A549 (cell line): ENCODE data around the gene STXBP2. TPM values are rescaled to one million over a fixed set of nuclear protein-coding genes. Genes with fewer than 3 reads are reported as not detected.

Experiments used
- ATAC-seq, 2 experiments: fragments of 200-7000 bp in 1 of 2; fragments of >200 bp in 1 of 2; cut with Nextera tagmentation in 1 of 2; cut with Tn5 transposase in 1 of 2; 3 replicates each; pipeline versions ENCODE4 v1.8.0 to v1.9.1; 2018 to 2020; ENCODE audit warnings: mild to moderate bottlenecking in 1 of 2, moderate library complexity in 1 of 2
- CTCF ChIA-PET: fragments of 300-600 bp; sonication (Branson Sonifier 250); formaldehyde crosslinking; extraction: SDS; loops from one replicate; lab custom pipeline; 2021; ENCODE audit warnings: antibody characterized with exemption, inconsistent platforms; lab: Yijun Ruan, JAX
- POLR2A ChIA-PET: fragments of 350-600 bp; formaldehyde crosslinking; extraction: SDS; loops from one replicate; lab custom pipeline; 2021; ENCODE audit warnings: antibody characterized with exemption, inconsistent platforms; lab: Yijun Ruan, JAX
- DNase-seq, 2 experiments: peaks; one replicate each; pipeline versions ENCODE4 v3.0.0 to v3.0.0-alpha.2; 2011 to 2016; ENCODE audit warnings: low read depth in 1 of 2, low spot score in 1 of 2
- FAIRE-seq: peaks from 2 replicates; lab custom pipeline; 2011; peaks lifted over from hg19 to GRCh38; lab: Jason Lieb, UNC
- H3K27ac ChIP-seq, 2 experiments: fragments of >200 bp; sonication (Bioruptor Twin); formaldehyde crosslinking; 3 replicates each; pipeline ENCODE4 v1.5.1; 2016 to 2017
- H3K4me1 ChIP-seq: fragments of >200 bp; sonication (Bioruptor Twin); formaldehyde crosslinking; 3 replicates; pipeline ENCODE4 v1.6.1; 2016
- H3K4me2 ChIP-seq: fragments of >200 bp; sonication (Bioruptor Twin); formaldehyde crosslinking; 3 replicates; pipeline ENCODE4 v1.6.1; 2016
- H3K4me3 ChIP-seq: fragments of >200 bp; sonication (Bioruptor Twin); formaldehyde crosslinking; 3 replicates; pipeline ENCODE4 v1.5.1; 2016
- H3K9me3 ChIP-seq: fragments of >200 bp; sonication (Bioruptor Twin); formaldehyde crosslinking; 3 replicates; pipeline ENCODE4 v1.6.1; 2016
- EHMT2 ChIP-seq: fragments of 200-600 bp; sonication (generic); IDR thresholded peaks from 2 replicates; pipeline ENCODE4 v1.6.1; 2016; ENCODE audit warnings: antibody characterized with exemption, low read depth, mild to moderate bottlenecking, moderate library complexity
- EP300 ChIP-seq, 2 experiments: fragments of >200 bp; sonication (Bioruptor Twin); formaldehyde crosslinking; IDR thresholded peaks; 2 replicates in 1 of 2; 3 replicates in 1 of 2; pipeline ENCODE4 v1.6.1; 2016 to 2017
- FOSL2 ChIP-seq, 2 experiments: fragments of 450-650 bp in 1 of 2; fragments of >200 bp in 1 of 2; sonication (Bioruptor Twin) in 1 of 2; formaldehyde crosslinking; IDR thresholded peaks; 2 replicates each; pipeline versions ENCODE4 v1.5.0 to v1.6.1; 2016 to 2020; ENCODE audit warnings: mild to moderate bottlenecking in 1 of 2, moderate library complexity in 1 of 2
- FOXS1 ChIP-seq: fragments of 250-450 bp; sonication (Bioruptor Pico); IDR thresholded peaks from 2 replicates; pipeline ENCODE4 v1.5.0; 2020; ENCODE audit warnings: mild to moderate bottlenecking, moderate library complexity
- GATA3 ChIP-seq: IDR thresholded peaks from 2 replicates; pipeline ENCODE4 v1.6.1; 2012; ENCODE audit warnings: borderline replicate concordance
- HDAC2 ChIP-seq: fragments of 200-600 bp; sonication (generic); IDR thresholded peaks from 2 replicates; pipeline ENCODE4 v1.6.1; 2016
- HEYL ChIP-seq: fragments of 250-450 bp; sonication (Bioruptor Pico); IDR thresholded peaks from 2 replicates; pipeline ENCODE4 v1.8.0; 2021; ENCODE audit warnings: mild to moderate bottlenecking, moderate library complexity
- KDM1A ChIP-seq: fragments of 200-600 bp; sonication (generic); IDR thresholded peaks from 2 replicates; pipeline ENCODE4 v1.6.1; 2016; ENCODE audit warnings: low read depth, mild to moderate bottlenecking
- MYC ChIP-seq: IDR thresholded peaks from 2 replicates; pipeline ENCODE4 v1.6.1; 2012; ENCODE audit warnings: mild to moderate bottlenecking, inconsistent platforms, low read length, improper control_type of control experiment, borderline replicate concordance
- POLR2A ChIP-seq: IDR thresholded peaks from 2 replicates; pipeline ENCODE4 v1.6.1; 2012; ENCODE audit warnings: mild to moderate bottlenecking, low read length
- RCOR1 ChIP-seq: fragments of 150-350 bp; IDR thresholded peaks from 2 replicates; pipeline ENCODE4 v1.6.1; 2014; ENCODE audit warnings: antibody characterized with exemption, low read length, low read depth
- TFCP2L1 ChIP-seq: fragments of 250-450 bp; sonication (Bioruptor Pico); IDR thresholded peaks from 2 replicates; pipeline ENCODE4 v1.5.0; 2021; ENCODE audit warnings: mild to moderate bottlenecking
- ZC3H11A ChIP-seq: fragments of 450-650 bp; IDR thresholded peaks from 2 replicates; pipeline ENCODE4 v1.6.1; 2014; ENCODE audit warnings: antibody characterized with exemption, mild to moderate bottlenecking
- ZFP36 ChIP-seq: fragments of 450-650 bp; IDR thresholded peaks from 2 replicates; pipeline ENCODE4 v1.6.1; 2014; ENCODE audit warnings: borderline replicate concordance; ENCODE audit not compliant: partially characterized antibody
- ZSCAN20 ChIP-seq: fragments of 250-450 bp; sonication (Bioruptor Pico); IDR thresholded peaks from 2 replicates; pipeline ENCODE4 v1.8.0; 2022; ENCODE audit warnings: mild to moderate bottlenecking, moderate library complexity
- WGBS: methylation state at CpG from one replicate; pipeline ENCODE4 v1.1.6; 2017; ENCODE audit errors: missing lambda C conversion rate; 5-methylcytosine and 5-hydroxymethylcytosine counted together
- polyA plus RNA-seq, 4 experiments: library from polyadenylated mRNA; depleted of rRNA in 3 of 4; stranded (reverse); fragments of >200 nt; fragmentation: RNase III in 1 of 4; extraction: RNeasy Plus Mini Kit Qiagen cat#74134 plus additional on column Dnase treatment in 1 of 4; gene quantifications; 2 replicates in 3 of 4; 3 replicates in 1 of 4; pipeline ENCODE4 v1.2.3, GENCODE V29; 2011 to 2017
- TF ChIP-seq, protein P1 (sequence below): fragments of 250-450 bp; sonication (Bioruptor Pico); IDR thresholded peaks from 2 replicates; pipeline ENCODE4 v1.5.0; 2020; ENCODE audit warnings: low read depth, mild to moderate bottlenecking, moderate library complexity
- TF ChIP-seq, protein P2 (sequence below): IDR thresholded peaks from 2 replicates; pipeline ENCODE4 v1.6.1; 2012
- TF ChIP-seq, protein P3 (sequence below): IDR thresholded peaks from 2 replicates; pipeline ENCODE4 v1.6.1; 2012
- TF ChIP-seq, protein P4 (sequence below): fragments of 450-650 bp; IDR thresholded peaks from 2 replicates; pipeline ENCODE4 v1.6.1; 2014; ENCODE audit warnings: antibody characterized with exemption
- TF ChIP-seq, protein P5 (sequence below): fragments of >200 bp; sonication (Bioruptor Twin); formaldehyde crosslinking; IDR thresholded peaks from 2 replicates; pipeline ENCODE4 v1.6.1; 2016

The STXBP2 gene
- polyA plus RNA-seq, 2 of the 4 experiments (the other 2 are of a cell fraction) = 41.4 to 47.2 TPM

DNA sequence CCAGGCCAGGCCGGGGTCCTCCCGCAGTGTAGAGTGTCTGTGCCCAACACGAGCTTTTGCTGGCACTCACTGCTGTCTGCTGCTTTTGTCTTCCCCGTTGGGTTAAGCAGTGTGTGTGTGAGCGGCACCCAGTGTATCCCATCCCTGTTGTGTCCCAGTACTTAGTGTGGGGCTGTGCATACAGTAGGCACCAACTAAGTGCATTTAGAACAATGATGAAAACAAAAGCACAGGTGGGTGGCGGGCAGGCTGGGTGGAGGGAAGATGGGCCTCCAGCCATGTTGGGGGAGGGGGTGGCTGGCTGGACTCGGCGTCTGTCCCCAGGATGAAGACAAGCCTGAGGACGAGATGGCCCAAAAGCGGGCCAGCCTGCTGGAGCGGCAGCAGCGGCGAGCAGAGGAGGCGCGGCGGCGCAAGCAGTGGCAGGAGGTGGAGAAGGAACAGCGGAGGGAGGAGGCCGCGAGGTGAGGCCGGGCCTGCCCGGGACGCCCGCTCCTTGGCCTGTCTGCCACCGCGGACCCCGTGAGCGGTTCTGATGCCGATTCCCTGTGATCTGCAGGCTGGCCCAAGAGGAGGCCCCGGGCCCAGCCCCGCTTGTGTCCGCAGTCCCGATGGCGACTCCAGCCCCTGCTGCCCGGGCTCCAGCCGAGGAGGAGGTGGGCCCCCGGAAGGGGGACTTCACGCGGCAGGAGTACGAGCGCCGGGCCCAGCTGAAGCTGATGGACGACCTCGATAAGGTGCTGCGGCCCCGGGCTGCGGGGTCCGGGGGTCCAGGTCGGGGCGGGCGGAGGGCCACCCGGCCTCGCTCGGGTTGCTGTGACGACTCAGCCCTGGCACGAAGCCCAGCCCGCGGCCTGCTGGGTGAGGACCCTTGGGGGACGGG lies 21.8 kb upstream of the STXBP2 start:
- ATAC-seq = no peak
- no peak for FAIRE-seq
- POLR2A ChIA-PET = no interaction called here

DNA sequence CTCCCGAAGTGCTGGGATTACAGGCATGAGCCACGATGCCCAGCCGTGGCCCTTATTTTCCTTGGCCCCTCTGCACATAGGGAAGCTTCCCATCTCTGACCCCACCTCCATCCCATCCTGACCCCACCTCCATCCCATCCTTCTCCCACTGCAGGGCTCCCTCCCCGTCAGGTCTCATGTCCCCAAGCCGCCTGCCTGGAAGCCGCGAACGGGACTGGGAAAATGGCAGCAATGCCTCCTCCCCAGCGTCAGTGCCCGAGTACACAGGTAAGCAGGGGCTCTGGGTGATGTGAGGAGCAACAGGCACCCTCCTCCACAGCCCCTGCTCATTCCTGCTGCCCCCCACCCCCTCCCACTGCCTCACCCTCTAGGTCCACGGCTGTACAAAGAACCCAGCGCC lies 19.7 kb upstream of the STXBP2 start:
- ATAC-seq (no peak), FAIRE-seq (no peak), DNase-seq (no peak)
- TF ChIP-seq GATA3 (no peak), FOSL2 (IDR thresholded peaks at IDR 0.05) (no peak), FOSL2 (CRISPR knock-in tag; IDR thresholded peaks at IDR 0.05) (no peak), EHMT2 (no peak), ZC3H11A (no peak), HEYL (CRISPR knock-in tag) (no peak), KDM1A (no peak), RCOR1 (no peak), TFCP2L1 (CRISPR knock-in tag) (no peak), HDAC2 (no peak), FOXS1 (CRISPR knock-in tag) (no peak)
- TF ChIP-seq, protein P1, sequence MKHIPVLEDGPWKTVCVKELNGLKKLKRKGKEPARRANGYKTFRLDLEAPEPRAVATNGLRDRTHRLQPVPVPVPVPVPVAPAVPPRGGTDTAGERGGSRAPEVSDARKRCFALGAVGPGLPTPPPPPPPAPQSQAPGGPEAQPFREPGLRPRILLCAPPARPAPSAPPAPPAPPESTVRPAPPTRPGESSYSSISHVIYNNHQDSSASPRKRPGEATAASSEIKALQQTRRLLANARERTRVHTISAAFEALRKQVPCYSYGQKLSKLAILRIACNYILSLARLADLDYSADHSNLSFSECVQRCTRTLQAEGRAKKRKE = no peak
- TF ChIP-seq, protein P2, sequence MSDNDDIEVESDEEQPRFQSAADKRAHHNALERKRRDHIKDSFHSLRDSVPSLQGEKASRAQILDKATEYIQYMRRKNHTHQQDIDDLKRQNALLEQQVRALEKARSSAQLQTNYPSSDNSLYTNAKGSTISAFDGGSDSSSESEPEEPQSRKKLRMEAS = no peak
- TF ChIP-seq, protein P3, sequence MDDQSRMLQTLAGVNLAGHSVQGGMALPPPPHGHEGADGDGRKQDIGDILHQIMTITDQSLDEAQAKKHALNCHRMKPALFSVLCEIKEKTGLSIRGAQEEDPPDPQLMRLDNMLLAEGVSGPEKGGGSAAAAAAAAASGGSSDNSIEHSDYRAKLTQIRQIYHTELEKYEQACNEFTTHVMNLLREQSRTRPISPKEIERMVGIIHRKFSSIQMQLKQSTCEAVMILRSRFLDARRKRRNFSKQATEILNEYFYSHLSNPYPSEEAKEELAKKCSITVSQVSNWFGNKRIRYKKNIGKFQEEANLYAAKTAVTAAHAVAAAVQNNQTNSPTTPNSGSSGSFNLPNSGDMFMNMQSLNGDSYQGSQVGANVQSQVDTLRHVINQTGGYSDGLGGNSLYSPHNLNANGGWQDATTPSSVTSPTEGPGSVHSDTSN = no peak
- Histone ChIP-seq H3K9me3 (no peaks in the 10 kb centered on the region), H3K27ac (no peak overlapping the region), H3K4me2 (no peak overlapping the region), H3K4me3 (no peak overlapping the region), H3K4me1 (no peaks in the 10 kb centered on the region)
- 84% methylated on average over 8 of the region's 12 CpGs for WGBS
- ChIA-PET POLR2A (no interaction called here), CTCF (interaction anchor here (1.4 kb wide), 1 partner anchor 31 kb away, joined by 5 read pairs; no protein-coding TSS in a partner anchor)

More for the DNA sequence above, 21.8 kb upstream of the STXBP2 start:
- CTCF ChIA-PET = interaction anchor here (1.1 kb wide), 1 partner anchor 47 kb away, joined by 3 read pairs; no protein-coding TSS in a partner anchor
- 90% methylated on average over 22 of the region's 59 CpGs for WGBS
- Histone ChIP-seq H3K4me2 (no peak overlapping the region), H3K9me3 (no peaks in the 10 kb centered on the region), H3K4me1 (no peaks in the 10 kb centered on the region), H3K27ac (no peak overlapping the region), H3K4me3 (no peak overlapping the region)
- TF ChIP-seq MYC (no peak), ZSCAN20 (CRISPR knock-in tag) (no peak), POLR2A (no peak)
- TF ChIP-seq, protein P4, sequence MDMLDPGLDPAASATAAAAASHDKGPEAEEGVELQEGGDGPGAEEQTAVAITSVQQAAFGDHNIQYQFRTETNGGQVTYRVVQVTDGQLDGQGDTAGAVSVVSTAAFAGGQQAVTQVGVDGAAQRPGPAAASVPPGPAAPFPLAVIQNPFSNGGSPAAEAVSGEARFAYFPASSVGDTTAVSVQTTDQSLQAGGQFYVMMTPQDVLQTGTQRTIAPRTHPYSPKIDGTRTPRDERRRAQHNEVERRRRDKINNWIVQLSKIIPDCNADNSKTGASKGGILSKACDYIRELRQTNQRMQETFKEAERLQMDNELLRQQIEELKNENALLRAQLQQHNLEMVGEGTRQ = no peak
- no peak for DNase-seq

DNA sequence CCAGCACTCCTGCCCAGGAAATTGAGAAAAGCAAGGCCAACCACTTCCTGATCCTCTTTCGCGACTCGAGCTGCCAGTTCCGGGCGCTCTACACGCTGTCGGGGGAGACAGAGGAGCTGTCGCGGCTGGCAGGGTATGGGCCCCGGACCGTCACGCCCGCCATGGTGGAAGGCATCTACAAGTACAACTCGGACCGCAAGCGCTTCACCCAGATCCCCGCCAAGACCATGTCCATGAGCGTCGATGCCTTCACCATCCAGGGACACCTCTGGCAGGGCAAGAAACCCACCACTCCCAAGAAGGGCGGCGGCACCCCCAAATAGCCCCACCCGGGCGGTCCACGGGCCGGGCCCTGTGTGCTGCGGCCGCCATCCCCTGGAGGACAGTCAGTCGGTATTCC lies 19.2 kb upstream of the STXBP2 start:
- H3K27ac ChIP-seq = no peak overlapping the region
- DNase-seq (no peak), FAIRE-seq (no peak)
- no peak overlapping the region for H3K4me2 ChIP-seq
- no peaks in the 10 kb centered on the region for H3K4me1 ChIP-seq
- no peak for TF ChIP-seq HEYL (CRISPR knock-in tag)
- TF ChIP-seq, protein P5, sequence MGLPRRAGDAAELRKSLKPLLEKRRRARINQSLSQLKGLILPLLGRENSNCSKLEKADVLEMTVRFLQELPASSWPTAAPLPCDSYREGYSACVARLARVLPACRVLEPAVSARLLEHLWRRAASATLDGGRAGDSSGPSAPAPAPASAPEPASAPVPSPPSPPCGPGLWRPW = no peak
- no peak for TF ChIP-seq ZFP36
- TF ChIP-seq EP300 (IDR thresholded peaks at IDR 0.05) = no peak
- TF ChIP-seq, all 56 proteins: peak for 0
- Histone ChIP-seq H3K9me3 (no peaks in the 10 kb centered on the region), H3K4me3 (no peak overlapping the region)
- ATAC-seq = no peak
- ChIA-PET POLR2A (no interaction called here), CTCF (interaction anchor here (1.4 to 1.5 kb wide), 2 partner anchors 31 to 49 kb away, joined by 3 to 5 read pairs; no protein-coding TSS in a partner anchor)
- no CpG with 5 or more reads among the region's 28 CpGs for WGBS
